Measurements from ENCODE around the gene COQ5. TPM values are rescaled to one million over a fixed set of nuclear protein-coding genes. Genes with fewer than 3 reads are reported as not detected.

The COQ5 gene
- total RNA-seq, 4 donors from 2014 or later, result 17.9 to 33.3 (median 32.8) TPM

DNA sequence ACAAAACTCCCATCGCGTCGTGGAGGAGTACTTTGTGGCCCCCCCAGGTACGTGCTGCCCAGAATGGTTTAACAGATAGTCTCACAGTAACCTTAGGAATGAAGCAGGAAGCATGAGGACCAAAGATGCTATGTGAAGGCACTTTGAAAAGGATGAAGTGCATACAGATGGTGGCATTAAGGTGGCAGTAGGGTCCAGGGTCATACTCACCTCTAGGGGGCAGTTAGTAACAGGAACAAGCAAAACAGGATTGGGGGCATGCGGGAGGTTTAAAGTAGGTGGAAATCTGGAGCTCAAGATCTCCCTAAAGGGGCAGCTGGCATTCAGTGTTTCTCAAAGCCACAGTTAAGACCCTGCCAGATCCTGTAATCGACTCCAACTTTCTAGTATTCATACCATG, 71.8 kb downstream of the COQ5 start:
- H3K9me3 ChIP-seq, result no peaks in the 10 kb centered on the region
- intact Hi-C loops (cut with DNase I), result no loop called here
- H3K4me3 ChIP-seq (replicated peaks in 1 of 3), result no peak overlapping the region
- no peak for TF ChIP-seq POLR2A (IDR thresholded peaks at IDR 0.05)
- TF ChIP-seq, protein P1, sequence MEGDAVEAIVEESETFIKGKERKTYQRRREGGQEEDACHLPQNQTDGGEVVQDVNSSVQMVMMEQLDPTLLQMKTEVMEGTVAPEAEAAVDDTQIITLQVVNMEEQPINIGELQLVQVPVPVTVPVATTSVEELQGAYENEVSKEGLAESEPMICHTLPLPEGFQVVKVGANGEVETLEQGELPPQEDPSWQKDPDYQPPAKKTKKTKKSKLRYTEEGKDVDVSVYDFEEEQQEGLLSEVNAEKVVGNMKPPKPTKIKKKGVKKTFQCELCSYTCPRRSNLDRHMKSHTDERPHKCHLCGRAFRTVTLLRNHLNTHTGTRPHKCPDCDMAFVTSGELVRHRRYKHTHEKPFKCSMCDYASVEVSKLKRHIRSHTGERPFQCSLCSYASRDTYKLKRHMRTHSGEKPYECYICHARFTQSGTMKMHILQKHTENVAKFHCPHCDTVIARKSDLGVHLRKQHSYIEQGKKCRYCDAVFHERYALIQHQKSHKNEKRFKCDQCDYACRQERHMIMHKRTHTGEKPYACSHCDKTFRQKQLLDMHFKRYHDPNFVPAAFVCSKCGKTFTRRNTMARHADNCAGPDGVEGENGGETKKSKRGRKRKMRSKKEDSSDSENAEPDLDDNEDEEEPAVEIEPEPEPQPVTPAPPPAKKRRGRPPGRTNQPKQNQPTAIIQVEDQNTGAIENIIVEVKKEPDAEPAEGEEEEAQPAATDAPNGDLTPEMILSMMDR (IDR thresholded peaks at IDR 0.05), result no peak
- no peaks in the 10 kb centered on the region for H3K4me1 ChIP-seq
- H3K36me3 ChIP-seq, result peaks cover 38 to 40% of the 10 kb centered on the region in 2 donors
- no peaks in the 10 kb centered on the region for H3K27me3 ChIP-seq
- no peak overlapping the region for H3K27ac ChIP-seq
- WGBS, 2 donors, result 87% methylated on average over 6 of the region's 6 CpGs
- no peak for DNase-seq

DNA sequence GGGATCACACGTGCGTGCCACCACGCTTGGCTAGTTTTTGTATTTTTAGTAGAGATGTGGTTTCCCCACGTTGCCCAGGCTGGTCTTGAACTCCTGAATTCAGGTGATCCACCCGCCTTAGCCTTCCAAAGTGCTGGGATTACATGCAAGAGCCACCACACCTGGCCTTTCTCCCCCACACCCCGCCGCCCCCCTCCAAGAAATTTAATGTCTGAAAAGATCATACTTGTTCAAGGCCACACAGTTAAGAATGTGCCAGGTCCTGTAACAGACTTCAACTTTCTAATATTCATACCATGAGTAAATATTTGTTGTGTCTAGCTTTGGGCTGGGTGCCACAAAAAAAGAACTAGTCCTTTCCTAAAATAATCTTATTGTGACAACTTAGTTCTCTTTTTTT, 73.7 kb downstream of the COQ5 start:
- intact Hi-C loops (cut with DNase I), result no loop called here
- no peaks in the 10 kb centered on the region for H3K9me3 ChIP-seq

DNA sequence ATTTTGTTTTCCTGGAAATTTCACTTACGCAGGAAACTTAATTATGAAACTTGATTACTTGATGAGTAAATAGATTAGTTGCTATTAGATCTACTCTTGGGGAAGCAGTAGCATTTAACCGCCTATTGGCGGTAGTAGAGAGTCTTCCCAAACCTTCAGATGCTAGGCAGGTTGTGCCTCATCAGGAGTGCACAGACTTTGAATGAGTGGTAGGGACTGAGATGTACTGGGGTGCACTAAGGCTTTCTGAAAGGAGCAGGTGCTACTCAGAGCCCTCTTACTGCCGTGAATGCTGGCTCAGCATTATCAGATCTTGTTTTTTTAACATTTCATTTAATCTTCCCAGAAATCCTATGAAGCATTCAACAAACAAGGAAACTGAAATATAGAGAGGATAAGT, 75.0 kb downstream of the COQ5 start:
- no peak for DNase-seq
- TF ChIP-seq POLR2A (IDR thresholded peaks at IDR 0.05), result no peak
- TF ChIP-seq, protein P1 (IDR thresholded peaks at IDR 0.05), result peak in 5 of 6 experiments; percentile 4 to 58 (median 36)
- no peaks in the 10 kb centered on the region for H3K4me1 ChIP-seq
- H3K36me3 ChIP-seq, result peaks cover 12 to 14% of the 10 kb centered on the region in 2 donors
- no peaks in the 10 kb centered on the region for H3K9me3 ChIP-seq
- H3K27ac ChIP-seq, result no peak overlapping the region
- H3K27me3 ChIP-seq, result no peaks in the 10 kb centered on the region
- intact Hi-C loops (cut with DNase I), result no loop called here
- no peak overlapping the region for H3K4me3 ChIP-seq (replicated peaks in 1 of 3)
- WGBS, 2 donors, result 71 to 81% methylated on average over 4 of the region's 4 CpGs

More for the DNA sequence above, 73.7 kb downstream of the COQ5 start:
- WGBS, 2 donors, result 79 to 82% methylated on average over 7 of the region's 7 CpGs
- Histone ChIP-seq H3K27me3 (no peaks in the 10 kb centered on the region), H3K36me3 (peaks cover 24 to 26% of the 10 kb centered on the region in 2 donors), H3K27ac (no peak overlapping the region), H3K4me1 (no peaks in the 10 kb centered on the region), H3K4me3 (replicated peaks in 1 of 3) (no peak overlapping the region)
- TF ChIP-seq, protein P1 (IDR thresholded peaks at IDR 0.05), result no peak
- no peak for TF ChIP-seq POLR2A (IDR thresholded peaks at IDR 0.05)
- no peak for DNase-seq

Small RNA genes within 50 kb of the gene (small RNA-seq; reads per million reads assigned to genes)
- gene RF00019, result not detected

Other genes starting within 250 kb of the COQ5 start
- gene RNU4-2, start 237.3 kb downstream of the COQ5 start, total RNA-seq, result under 1 TPM; under 0.01 TPM
- under 1 TPM; under 0.01 TPM for gene RNU4-1, start 235.9 kb downstream of the COQ5 start, total RNA-seq
- 1 to 10 TPM in 3 of 4 donors, not detected in 1; 3.1 to 6.5 (median 3.8) TPM for gene SIRT4, start 226.8 kb downstream of the COQ5 start, total RNA-seq
- not detected for gene PLA2G1B, start 201.4 kb downstream of the COQ5 start, total RNA-seq
- gene MSI1, start 160.0 kb downstream of the COQ5 start, total RNA-seq, result 1 to 10 TPM in 1 of 4 donors, under 1 TPM in 1, not detected in 2; 0.33 to 1.6 TPM
- gene COX6A1, start 91.0 kb downstream of the COQ5 start, total RNA-seq, result 1,000 to 10,000 TPM in 1 of 4 donors, 100 to 1,000 TPM in 3; 511 to 1,033 (median 687) TPM
- 10 to 100 TPM in 2 of 4 donors, 1 to 10 TPM in 2; 8.1 to 15.2 (median 12.2) TPM for gene TRIAP1, start 82.8 kb downstream of the COQ5 start, total RNA-seq
- gene GATC, start 82.7 kb downstream of the COQ5 start, total RNA-seq, result 10 to 100 TPM; 32.4 to 38.4 (median 36.6) TPM
- 100 to 1,000 TPM in 1 of 4 donors, 10 to 100 TPM in 3; 64.5 to 107 (median 79.9) TPM for gene SRSF9, start 59.4 kb downstream of the COQ5 start, total RNA-seq
- gene DYNLL1, start 33.0 kb downstream of the COQ5 start, total RNA-seq, result 100 to 1,000 TPM; 128 to 265 (median 232) TPM
- 100 to 1,000 TPM in 3 of 4 donors, 10 to 100 TPM in 1; 62.5 to 159 (median 127) TPM for gene RNF10, start 5.2 kb upstream of the COQ5 start, total RNA-seq
- 10 to 100 TPM; 27.9 to 72.0 (median 38.5) TPM for gene POP5, start 52.2 kb upstream of the COQ5 start, total RNA-seq
- gene CABP1, start 111.5 kb upstream of the COQ5 start, total RNA-seq, result 1 to 10 TPM in 1 of 4 donors, under 1 TPM in 1, not detected in 2; 0.33 to 1.4 TPM
- 100 to 1,000 TPM; 122 to 288 (median 187) TPM for gene MLEC, start 158.0 kb upstream of the COQ5 start, total RNA-seq
- 10 to 100 TPM; 44.1 to 65.3 (median 61.6) TPM for gene UNC119B, start 181.3 kb upstream of the COQ5 start, total RNA-seq
- gene ACADS, start 196.7 kb upstream of the COQ5 start, total RNA-seq, result 10 to 100 TPM; 40.8 to 85.9 (median 65.1) TPM